Measurements from ENCODE around the gene PTGES.
"Not testable (repeated sequence)": the region's sequence is repeated elsewhere in the genome, so short reads cannot be mapped to it uniquely, and the experiment has no call there.

Gene PTGES

DNA sequence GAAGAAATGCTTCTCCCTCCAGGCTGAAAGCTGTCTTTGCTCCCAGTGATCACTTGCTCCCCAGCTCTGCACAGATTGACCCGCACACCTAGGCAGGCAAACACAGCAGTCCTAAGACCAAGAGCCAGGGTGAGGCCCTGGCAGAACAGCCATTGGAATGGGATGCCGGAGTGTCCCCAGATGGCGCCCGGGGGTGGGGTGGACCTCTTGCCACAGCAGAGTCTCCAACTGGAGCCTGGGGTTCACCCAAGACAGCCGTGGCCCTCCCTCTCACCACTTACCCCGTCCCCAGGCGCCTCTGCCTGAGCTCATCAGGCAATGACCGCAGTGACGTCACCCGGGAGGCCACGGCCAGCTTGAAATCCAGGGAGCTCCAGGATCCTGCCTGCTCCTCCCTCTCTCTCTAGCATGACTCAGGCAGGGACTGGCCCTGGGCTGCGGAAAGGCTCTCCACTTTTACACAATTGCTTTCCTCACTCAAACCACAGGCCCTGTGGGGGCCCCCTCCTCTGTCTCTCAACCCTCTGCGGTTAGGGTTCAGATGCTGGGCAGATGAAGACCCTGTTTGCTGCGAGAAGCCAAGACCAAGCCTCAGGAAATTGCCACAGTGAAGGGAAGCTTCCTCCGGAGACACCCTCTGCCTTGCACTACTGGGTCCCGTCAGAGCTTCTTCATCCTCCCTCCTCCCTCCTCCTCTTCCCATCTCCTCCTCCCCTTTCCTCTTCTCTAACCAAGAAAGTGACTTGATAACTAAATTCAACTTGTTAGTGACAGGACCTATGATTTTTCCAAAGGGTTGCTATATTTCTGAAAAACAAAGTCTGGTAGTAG, 24.3 kb upstream of the PTGES start:
- H3K9ac ChIP-seq = no peak overlapping the region
- H3K79me2 ChIP-seq (ENCODE audit: insufficient read depth, low read depth) = no peaks in the 10 kb centered on the region
- TF ChIP-seq, protein P1, sequence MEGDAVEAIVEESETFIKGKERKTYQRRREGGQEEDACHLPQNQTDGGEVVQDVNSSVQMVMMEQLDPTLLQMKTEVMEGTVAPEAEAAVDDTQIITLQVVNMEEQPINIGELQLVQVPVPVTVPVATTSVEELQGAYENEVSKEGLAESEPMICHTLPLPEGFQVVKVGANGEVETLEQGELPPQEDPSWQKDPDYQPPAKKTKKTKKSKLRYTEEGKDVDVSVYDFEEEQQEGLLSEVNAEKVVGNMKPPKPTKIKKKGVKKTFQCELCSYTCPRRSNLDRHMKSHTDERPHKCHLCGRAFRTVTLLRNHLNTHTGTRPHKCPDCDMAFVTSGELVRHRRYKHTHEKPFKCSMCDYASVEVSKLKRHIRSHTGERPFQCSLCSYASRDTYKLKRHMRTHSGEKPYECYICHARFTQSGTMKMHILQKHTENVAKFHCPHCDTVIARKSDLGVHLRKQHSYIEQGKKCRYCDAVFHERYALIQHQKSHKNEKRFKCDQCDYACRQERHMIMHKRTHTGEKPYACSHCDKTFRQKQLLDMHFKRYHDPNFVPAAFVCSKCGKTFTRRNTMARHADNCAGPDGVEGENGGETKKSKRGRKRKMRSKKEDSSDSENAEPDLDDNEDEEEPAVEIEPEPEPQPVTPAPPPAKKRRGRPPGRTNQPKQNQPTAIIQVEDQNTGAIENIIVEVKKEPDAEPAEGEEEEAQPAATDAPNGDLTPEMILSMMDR (conservative IDR thresholded peaks at IDR 0.05; ENCODE audit: low read depth, low read length) = no peak
- no peak overlapping the region; the same call in 1 of the 2 replicates for H3K4me2 ChIP-seq
- no peaks in the 10 kb centered on the region for H3K36me3 ChIP-seq (ENCODE audit: insufficient read depth)
- no peak overlapping the region for H3K4me3 ChIP-seq (IDR thresholded peaks at IDR 0.05; ENCODE audit: insufficient read depth, low read depth, low read length)
- peaks cover 12% of the 10 kb centered on the region; the same call in 1 of the 2 replicates for H3K27me3 ChIP-seq (ENCODE audit: insufficient read depth, low read depth)
- no peaks in the 10 kb centered on the region for H4K20me1 ChIP-seq (ENCODE audit: insufficient read depth)
- H3K27ac ChIP-seq = no peak overlapping the region
- 0 out of 2 replicates have a peak overlapping the region, but pooled peaks have one; percentile 4 for H2AFZ ChIP-seq (ENCODE audit: low read depth)
- peaks cover 9% of the 10 kb centered on the region for H3K4me1 ChIP-seq (ENCODE audit: low read depth, poor library complexity, severe bottlenecking)

DNA sequence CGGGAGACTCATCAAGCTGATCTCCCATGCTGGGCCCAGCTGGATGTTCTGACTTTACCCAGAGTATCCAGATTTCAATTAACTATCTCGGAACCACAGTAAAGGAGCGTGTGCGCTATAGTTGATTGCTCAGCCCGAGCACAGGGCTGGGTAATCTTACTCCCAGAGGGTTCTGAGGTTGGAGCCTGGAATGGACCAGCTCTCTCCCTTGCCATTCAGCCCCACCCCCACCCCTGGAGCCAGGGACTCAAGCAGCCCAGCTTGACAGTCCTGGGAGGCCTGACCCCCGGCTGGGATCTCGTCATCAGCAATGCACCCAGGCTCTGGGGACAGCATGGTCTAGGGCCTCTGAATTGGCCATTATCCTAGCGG, 23.7 kb upstream of the PTGES start:
- TF ChIP-seq, protein P1 (conservative IDR thresholded peaks at IDR 0.05; ENCODE audit: low read depth, low read length) = no peak
- Histone ChIP-seq H4K20me1 (ENCODE audit: insufficient read depth) (no peaks in the 10 kb centered on the region), H3K27me3 (ENCODE audit: insufficient read depth, low read depth) (peaks cover 12% of the 10 kb centered on the region; the same call in 1 of the 2 replicates), H3K4me3 (IDR thresholded peaks at IDR 0.05; ENCODE audit: insufficient read depth, low read depth, low read length) (no peak overlapping the region), H2AFZ (ENCODE audit: low read depth) (no peak overlapping the region), H3K4me1 (ENCODE audit: low read depth, poor library complexity, severe bottlenecking) (peaks cover 9% of the 10 kb centered on the region), H3K36me3 (ENCODE audit: insufficient read depth) (no peaks in the 10 kb centered on the region), H3K4me2 (no peak overlapping the region; the same call in 1 of the 2 replicates), H3K79me2 (ENCODE audit: insufficient read depth, low read depth) (no peaks in the 10 kb centered on the region), H3K9ac (no peak overlapping the region), H3K27ac (no peak overlapping the region)

DNA sequence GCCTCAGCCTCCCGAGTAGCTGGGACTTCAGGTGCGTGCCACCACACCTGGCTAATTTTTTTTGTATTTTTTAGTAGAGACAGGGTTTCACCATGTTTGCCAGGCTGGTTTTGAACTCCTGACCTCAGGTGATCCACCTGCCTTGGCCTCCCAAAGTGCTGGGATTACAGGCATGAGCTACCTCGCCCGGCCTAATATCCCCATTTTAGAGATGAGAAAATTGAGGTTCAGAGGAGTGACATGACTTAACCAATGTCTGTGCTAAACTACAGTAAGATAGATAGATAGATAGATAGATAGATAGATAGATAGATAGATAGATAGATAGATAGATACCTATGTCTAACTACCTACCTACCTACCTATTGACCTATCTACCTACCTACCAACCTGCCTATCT, 23.3 kb upstream of the PTGES start:
- H4K20me1 ChIP-seq (ENCODE audit: insufficient read depth); H3K9ac ChIP-seq; H3K4me3 ChIP-seq (IDR thresholded peaks at IDR 0.05; ENCODE audit: insufficient read depth, low read depth, low read length); H2AFZ ChIP-seq (ENCODE audit: low read depth); H3K27ac ChIP-seq; H3K36me3 ChIP-seq (ENCODE audit: insufficient read depth); H3K79me2 ChIP-seq (ENCODE audit: insufficient read depth, low read depth); H3K4me2 ChIP-seq; H3K4me1 ChIP-seq (ENCODE audit: low read depth, poor library complexity, severe bottlenecking): not testable (repeated sequence)
- H3K27me3 ChIP-seq (ENCODE audit: insufficient read depth, low read depth) = peaks cover 12% of the 10 kb centered on the region; the same call in 1 of the 2 replicates

DNA sequence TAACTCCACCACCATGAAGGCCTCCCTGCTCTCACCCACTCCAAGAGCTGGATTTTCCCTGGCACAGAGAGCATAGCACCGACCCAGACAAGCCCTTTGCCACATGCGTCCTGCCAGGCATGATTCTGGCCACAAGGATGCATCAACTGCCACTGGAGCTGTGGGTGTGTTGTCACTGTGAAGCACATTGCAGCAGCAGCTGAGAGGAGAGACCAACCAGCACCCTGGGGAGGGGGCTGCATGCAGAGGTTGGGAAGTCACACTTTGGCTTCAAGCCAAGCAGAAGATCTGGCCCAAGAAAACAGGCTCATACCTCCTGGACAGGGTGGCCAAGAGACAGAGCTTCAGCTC, 22.6 kb upstream of the PTGES start:
- Histone ChIP-seq H3K4me1 (ENCODE audit: low read depth, poor library complexity, severe bottlenecking) (peaks cover 9% of the 10 kb centered on the region), H3K79me2 (ENCODE audit: insufficient read depth, low read depth) (no peaks in the 10 kb centered on the region), H2AFZ (ENCODE audit: low read depth) (no peak overlapping the region), H3K27me3 (ENCODE audit: insufficient read depth, low read depth) (peaks cover 12% of the 10 kb centered on the region; the same call in 1 of the 2 replicates), H3K27ac (no peak overlapping the region), H3K4me2 (no peak overlapping the region), H3K4me3 (IDR thresholded peaks at IDR 0.05; ENCODE audit: insufficient read depth, low read depth, low read length) (no peak overlapping the region), H3K36me3 (ENCODE audit: insufficient read depth) (no peaks in the 10 kb centered on the region), H3K9ac (no peak overlapping the region), H4K20me1 (ENCODE audit: insufficient read depth) (no peaks in the 10 kb centered on the region)
- TF ChIP-seq, protein P1 (conservative IDR thresholded peaks at IDR 0.05; ENCODE audit: low read depth, low read length) = no peak
